Neural progenitor cell (in vitro differentiated cells): ENCODE measurements around the gene OAF. TPM values are rescaled to one million over a fixed set of nuclear protein-coding genes. Genes with fewer than 3 reads are reported as not detected.
A peak's percentile ranks its signal among the peaks of the same experiment; 100 is the strongest.

Source experiments
- DNase-seq: peaks from one replicate; pipeline ENCODE4 v3.0.0-alpha.2; 2016; ENCODE audit warnings: low spot score
- H2AFZ ChIP-seq: fragments of 200-600 bp; sonication (generic); replicated peaks from 2 replicates; pipeline ENCODE4 v1.6.1; 2016; ENCODE audit warnings: antibody characterized with exemption
- H3F3A ChIP-seq: fragments of 200-600 bp; sonication (generic); 2 replicates; pipeline ENCODE4 v1.6.1; 2016; ENCODE audit warnings: antibody characterized with exemption, low read depth
- H3K27ac ChIP-seq: fragments of 200-600 bp; sonication (generic); 2 replicates; pipeline ENCODE4 v1.5.1; 2016; ENCODE audit warnings: mild to moderate bottlenecking
- H3K27me3 ChIP-seq: fragments of 200-600 bp; sonication (generic); 2 replicates; pipeline ENCODE4 v1.6.1; 2016; ENCODE audit warnings: mild to moderate bottlenecking, moderate library complexity
- H3K36me3 ChIP-seq: fragments of 200-600 bp; sonication (generic); 2 replicates; pipeline ENCODE4 v1.5.1; 2016
- H3K4me1 ChIP-seq: fragments of 200-600 bp; sonication (generic); 2 replicates; pipeline ENCODE4 v1.6.1; 2016; ENCODE audit warnings: mixed run types
- H3K4me2 ChIP-seq: fragments of 200-600 bp; sonication (generic); 2 replicates; pipeline ENCODE4 v1.6.1; 2016
- H3K4me3 ChIP-seq: fragments of 200-600 bp; sonication (generic); 2 replicates; pipeline ENCODE4 v1.5.1; 2016
- H3K79me2 ChIP-seq: fragments of 200-600 bp; sonication (generic); 2 replicates; pipeline ENCODE4 v1.6.1; 2016; ENCODE audit warnings: low read depth
- H3K9ac ChIP-seq: fragments of 200-600 bp; sonication (generic); 2 replicates; pipeline ENCODE4 v1.6.1; 2016
- H3K9me3 ChIP-seq: fragments of 200-600 bp; sonication (generic); 2 replicates; pipeline ENCODE4 v1.5.1; 2016; ENCODE audit warnings: low read depth
- H4K20me1 ChIP-seq: fragments of 200-600 bp; sonication (generic); 2 replicates; pipeline ENCODE4 v1.6.1; 2016; ENCODE audit warnings: low read depth
- H3K27ac Mint-ChIP-seq: 3 replicates; pipeline ENCODE4 v1.8.0; 2021; ENCODE audit warnings: mixed read lengths
- H3K27me3 Mint-ChIP-seq: 2 replicates; pipeline ENCODE4 v1.8.0; 2022; ENCODE audit warnings: low read depth, mild to moderate bottlenecking, inconsistent platforms, moderate library complexity, mixed read lengths; ENCODE audit not compliant: insufficient read depth
- H3K36me3 Mint-ChIP-seq: 3 replicates; pipeline ENCODE4 v1.8.0; 2021; ENCODE audit warnings: mixed read lengths
- H3K4me1 Mint-ChIP-seq: 3 replicates; pipeline ENCODE4 v1.8.0; 2021; ENCODE audit warnings: mixed read lengths
- H3K4me3 Mint-ChIP-seq: 3 replicates; pipeline ENCODE4 v1.8.0; 2021; ENCODE audit warnings: mild to moderate bottlenecking, moderate library complexity, mixed read lengths
- H3K9me3 Mint-ChIP-seq: 3 replicates; pipeline ENCODE4 v1.8.0; 2020; ENCODE audit warnings: mixed read lengths
- EZH2 ChIP-seq: fragments of 200-600 bp; sonication (generic); IDR thresholded peaks from 2 replicates; pipeline ENCODE4 v1.6.1; 2017; ENCODE audit warnings: antibody characterized with exemption, mild to moderate bottlenecking, moderate library complexity
- EZH2phosphoT487 ChIP-seq: fragments of 200-600 bp; sonication (generic); IDR thresholded peaks from 2 replicates; pipeline ENCODE4 v1.6.1; 2017; ENCODE audit warnings: antibody characterized with exemption
- total RNA-seq: library from RNA; depleted of rRNA; stranded (reverse); fragments of >200 nt; gene quantifications from 2 replicates; pipeline ENCODE4 v1.2.3, GENCODE V29; 2015; ENCODE audit warnings: low replicate concordance
- TF ChIP-seq, protein P1 (sequence below): fragments of 200-600 bp; sonication (generic); IDR thresholded peaks from 2 replicates; pipeline ENCODE4 v1.5.1; 2017; ENCODE audit warnings: antibody characterized with exemption, mild to moderate bottlenecking

Gene OAF
- total RNA-seq, 1 donor from 2014 or later, result 0.47 TPM

DNA sequence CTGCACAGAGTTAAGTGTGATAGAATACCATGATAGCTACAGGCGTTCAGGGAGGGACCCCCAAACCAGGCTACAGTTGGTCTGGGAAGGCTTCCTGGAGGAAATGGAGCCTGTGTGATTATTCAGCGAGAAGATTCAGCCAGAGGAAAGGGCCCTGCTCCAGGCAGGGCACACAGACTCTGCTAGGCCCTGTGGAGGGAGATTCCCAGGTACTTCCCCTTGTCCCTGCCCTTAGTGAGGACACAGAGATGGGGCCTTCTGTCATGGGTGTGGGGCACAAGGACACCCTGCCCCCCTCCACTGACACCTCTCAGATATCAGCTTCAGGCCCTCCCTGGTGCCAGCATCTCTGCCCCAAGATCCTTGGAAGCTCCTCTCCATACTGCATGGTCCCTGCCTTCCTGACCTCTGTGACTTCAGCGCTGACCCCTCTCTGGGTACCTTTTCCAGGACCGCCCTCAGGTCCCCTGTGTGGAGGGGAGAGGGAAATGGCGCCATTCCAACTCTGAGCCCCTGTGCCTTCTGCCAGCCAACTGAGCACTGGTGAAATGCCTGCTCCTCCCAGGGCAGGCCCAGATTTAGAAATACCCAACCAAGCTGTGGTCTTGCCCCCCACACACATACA is 16.5 kb downstream of the OAF start:
- Mint-ChIP-seq H3K36me3 (peaks cover 5% of the 10 kb centered on the region), H3K27me3 (peaks cover 5% of the 10 kb centered on the region), H3K4me1 (peaks cover 41% of the 10 kb centered on the region), H3K4me3 (no peak overlapping the region), H3K9me3 (no peaks in the 10 kb centered on the region), H3K27ac (peak overlapping the region; percentile 66)
- H2AFZ ChIP-seq, result no peak overlapping the region
- H3K4me1 ChIP-seq, result peaks cover 5% of the 10 kb centered on the region
- no peak overlapping the region for H3K4me3 ChIP-seq
- no peak for DNase-seq
- no peak overlapping the region for H3K9ac ChIP-seq
- H3F3A ChIP-seq, result no peaks in the 10 kb centered on the region
- H3K9me3 ChIP-seq, result no peaks in the 10 kb centered on the region
- no peak overlapping the region for H3K27ac ChIP-seq
- TF ChIP-seq EZH2 (no peak), EZH2phosphoT487 (no peak)
- TF ChIP-seq, protein P1, sequence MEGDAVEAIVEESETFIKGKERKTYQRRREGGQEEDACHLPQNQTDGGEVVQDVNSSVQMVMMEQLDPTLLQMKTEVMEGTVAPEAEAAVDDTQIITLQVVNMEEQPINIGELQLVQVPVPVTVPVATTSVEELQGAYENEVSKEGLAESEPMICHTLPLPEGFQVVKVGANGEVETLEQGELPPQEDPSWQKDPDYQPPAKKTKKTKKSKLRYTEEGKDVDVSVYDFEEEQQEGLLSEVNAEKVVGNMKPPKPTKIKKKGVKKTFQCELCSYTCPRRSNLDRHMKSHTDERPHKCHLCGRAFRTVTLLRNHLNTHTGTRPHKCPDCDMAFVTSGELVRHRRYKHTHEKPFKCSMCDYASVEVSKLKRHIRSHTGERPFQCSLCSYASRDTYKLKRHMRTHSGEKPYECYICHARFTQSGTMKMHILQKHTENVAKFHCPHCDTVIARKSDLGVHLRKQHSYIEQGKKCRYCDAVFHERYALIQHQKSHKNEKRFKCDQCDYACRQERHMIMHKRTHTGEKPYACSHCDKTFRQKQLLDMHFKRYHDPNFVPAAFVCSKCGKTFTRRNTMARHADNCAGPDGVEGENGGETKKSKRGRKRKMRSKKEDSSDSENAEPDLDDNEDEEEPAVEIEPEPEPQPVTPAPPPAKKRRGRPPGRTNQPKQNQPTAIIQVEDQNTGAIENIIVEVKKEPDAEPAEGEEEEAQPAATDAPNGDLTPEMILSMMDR, result no peak
- no peaks in the 10 kb centered on the region for H4K20me1 ChIP-seq
- H3K27me3 ChIP-seq, result peaks cover 28% of the 10 kb centered on the region
- no peak overlapping the region for H3K4me2 ChIP-seq
- no peaks in the 10 kb centered on the region for H3K79me2 ChIP-seq
- no peaks in the 10 kb centered on the region for H3K36me3 ChIP-seq

DNA sequence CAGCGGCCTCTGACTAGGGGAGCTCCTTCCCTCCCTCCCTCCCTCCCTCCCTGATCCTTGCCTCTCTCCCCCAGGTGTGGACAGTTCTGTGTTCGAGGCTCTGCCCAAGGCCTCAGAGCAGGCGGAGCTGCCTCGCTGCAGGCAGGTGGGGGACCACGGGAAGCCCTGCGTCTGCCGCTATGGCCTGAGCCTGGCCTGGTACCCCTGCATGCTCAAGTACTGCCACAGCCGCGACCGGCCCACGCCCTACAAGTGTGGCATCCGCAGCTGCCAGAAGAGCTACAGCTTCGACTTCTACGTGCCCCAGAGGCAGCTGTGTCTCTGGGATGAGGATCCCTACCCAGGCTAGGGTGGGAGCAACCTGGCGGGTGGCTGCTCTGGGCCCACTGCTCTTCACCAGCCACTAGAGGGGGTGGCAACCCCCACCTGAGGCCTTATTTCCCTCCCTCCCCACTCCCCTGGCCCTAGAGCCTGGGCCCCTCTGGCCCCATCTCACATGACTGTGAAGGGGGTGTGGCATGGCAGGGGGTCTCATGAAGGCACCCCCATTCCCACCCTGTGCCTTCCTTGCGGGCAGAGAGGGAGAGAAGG is 18.1 kb downstream of the OAF start:
- Histone ChIP-seq H3K36me3 (no peaks in the 10 kb centered on the region), H3K4me3 (no peak overlapping the region), H3K27ac (no peak overlapping the region), H2AFZ (no peak overlapping the region), H4K20me1 (no peaks in the 10 kb centered on the region), H3K4me1 (peaks cover 5% of the 10 kb centered on the region), H3F3A (no peaks in the 10 kb centered on the region), H3K79me2 (no peaks in the 10 kb centered on the region), H3K9ac (no peak overlapping the region), H3K27me3 (peaks cover 22% of the 10 kb centered on the region), H3K4me2 (no peak overlapping the region), H3K9me3 (no peaks in the 10 kb centered on the region)
- Mint-ChIP-seq H3K27ac (no peak overlapping the region), H3K9me3 (no peaks in the 10 kb centered on the region), H3K27me3 (peaks cover 5% of the 10 kb centered on the region), H3K4me3 (no peak overlapping the region), H3K4me1 (peaks cover 34% of the 10 kb centered on the region), H3K36me3 (peaks cover 5% of the 10 kb centered on the region)
- TF ChIP-seq EZH2phosphoT487, result no peak
- TF ChIP-seq, protein P1, result peak; percentile 46
- peak; percentile 40 for DNase-seq

DNA sequence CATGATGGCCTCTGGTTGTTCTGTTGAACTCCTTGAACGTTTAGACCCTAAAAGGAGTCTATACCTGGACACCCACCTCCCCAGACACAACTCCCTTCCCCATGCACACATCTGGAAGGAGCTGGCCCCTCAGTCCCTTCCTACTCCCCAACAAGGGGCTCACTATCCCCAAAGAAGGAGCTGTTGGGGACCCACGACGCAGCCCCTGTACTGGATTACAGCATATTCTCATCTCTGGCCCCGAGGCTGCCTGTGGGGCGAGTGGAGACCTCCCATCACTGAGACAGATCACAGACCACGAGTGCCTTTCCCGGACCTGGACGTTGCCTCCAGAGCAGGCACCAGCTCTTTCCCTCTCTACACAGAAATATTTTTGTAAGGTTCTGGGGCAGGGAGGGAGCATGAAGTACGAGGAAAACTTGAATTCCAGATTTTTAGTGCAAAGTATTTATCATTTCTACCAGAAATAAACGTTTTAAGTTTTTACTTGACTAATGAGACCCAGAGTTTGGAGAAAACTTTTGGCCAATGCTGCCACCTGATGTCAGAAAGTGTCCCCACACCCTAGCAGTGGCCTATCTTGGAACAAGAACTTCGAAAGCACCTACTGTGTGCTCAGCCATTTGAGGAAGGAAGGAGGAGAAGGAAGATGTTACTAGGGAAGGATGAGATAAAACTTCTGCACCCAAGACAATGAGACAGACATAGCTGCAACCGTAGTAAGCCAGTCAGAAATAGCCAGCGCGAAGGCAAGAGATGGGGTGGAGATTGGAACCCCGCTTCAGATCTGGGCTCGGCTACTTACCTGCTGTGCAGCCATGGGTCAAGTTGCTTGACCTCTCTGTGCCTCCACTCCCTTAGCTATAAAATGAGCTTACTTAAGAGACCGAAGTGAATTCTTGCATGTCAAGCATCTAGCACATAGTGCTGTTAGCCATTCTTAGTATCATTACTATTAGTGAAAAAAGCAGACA is 18.9 kb downstream of the OAF start:
- Histone ChIP-seq H3K27me3 (peaks cover 15% of the 10 kb centered on the region), H2AFZ (peak overlapping the region; percentile 8), H3K4me1 (peaks cover 5% of the 10 kb centered on the region), H3K79me2 (no peaks in the 10 kb centered on the region), H3K36me3 (no peaks in the 10 kb centered on the region), H4K20me1 (no peaks in the 10 kb centered on the region), H3K4me2 (no peak overlapping the region), H3K4me3 (no peak overlapping the region), H3K9me3 (no peaks in the 10 kb centered on the region), H3F3A (no peaks in the 10 kb centered on the region), H3K27ac (no peak overlapping the region), H3K9ac (no peak overlapping the region)
- Mint-ChIP-seq H3K36me3 (peaks cover 5% of the 10 kb centered on the region), H3K9me3 (no peaks in the 10 kb centered on the region), H3K27ac (no peak overlapping the region), H3K4me3 (no peak overlapping the region), H3K27me3 (peaks cover 3% of the 10 kb centered on the region), H3K4me1 (peaks cover 26% of the 10 kb centered on the region)
- DNase-seq, result peak; percentile 68
- TF ChIP-seq EZH2 (no peak), EZH2phosphoT487 (no peak)
- TF ChIP-seq, protein P1, result peak; percentile 95
